ENCODE data around the gene NEURL4.
"Not testable (repeated sequence)": the region's sequence is repeated elsewhere in the genome, so short reads cannot be mapped to it uniquely, and the experiment has no call there.

NEURL4 gene

GRCh38 chr17:7352910-7353635 lies 23.9 kb upstream of the NEURL4 start:
- no peaks in the 10 kb centered on the region for H3K27me3 Mint-ChIP-seq
- peak overlapping the region; percentile 89 for H3K27ac Mint-ChIP-seq
- no peaks in the 10 kb centered on the region for H3K9me3 Mint-ChIP-seq
- H3K4me3 Mint-ChIP-seq, result peak overlapping the region; percentile 86
- H3K36me3 Mint-ChIP-seq, result no peaks in the 10 kb centered on the region
- peaks cover 22% of the 10 kb centered on the region for H3K4me1 Mint-ChIP-seq

DNA sequence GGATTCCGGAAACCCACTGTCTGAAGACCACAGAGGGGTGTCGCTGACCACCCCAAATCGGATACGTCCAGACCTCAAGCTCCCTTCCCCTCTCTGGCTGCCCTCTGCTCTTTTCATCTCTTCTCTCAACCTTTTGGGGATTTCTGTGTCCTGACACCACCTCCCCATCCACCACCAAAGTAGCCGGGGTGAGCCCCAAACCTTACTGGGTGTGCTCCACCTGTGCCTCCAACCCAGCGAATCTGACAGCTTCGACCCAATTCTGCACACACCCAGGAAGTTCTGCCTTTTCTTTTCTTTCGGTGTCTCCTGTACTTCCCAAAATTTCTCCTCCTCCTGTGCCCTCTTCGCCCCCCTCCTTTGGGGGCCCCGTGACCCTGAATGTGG lies 23.4 kb upstream of the NEURL4 start:
- Mint-ChIP-seq H3K27me3 (no peaks in the 10 kb centered on the region), H3K36me3 (no peaks in the 10 kb centered on the region), H3K4me1 (peaks cover 22% of the 10 kb centered on the region), H3K4me3 (peak overlapping the region; percentile 86), H3K27ac (peak overlapping the region; percentile 89), H3K9me3 (no peaks in the 10 kb centered on the region)

DNA sequence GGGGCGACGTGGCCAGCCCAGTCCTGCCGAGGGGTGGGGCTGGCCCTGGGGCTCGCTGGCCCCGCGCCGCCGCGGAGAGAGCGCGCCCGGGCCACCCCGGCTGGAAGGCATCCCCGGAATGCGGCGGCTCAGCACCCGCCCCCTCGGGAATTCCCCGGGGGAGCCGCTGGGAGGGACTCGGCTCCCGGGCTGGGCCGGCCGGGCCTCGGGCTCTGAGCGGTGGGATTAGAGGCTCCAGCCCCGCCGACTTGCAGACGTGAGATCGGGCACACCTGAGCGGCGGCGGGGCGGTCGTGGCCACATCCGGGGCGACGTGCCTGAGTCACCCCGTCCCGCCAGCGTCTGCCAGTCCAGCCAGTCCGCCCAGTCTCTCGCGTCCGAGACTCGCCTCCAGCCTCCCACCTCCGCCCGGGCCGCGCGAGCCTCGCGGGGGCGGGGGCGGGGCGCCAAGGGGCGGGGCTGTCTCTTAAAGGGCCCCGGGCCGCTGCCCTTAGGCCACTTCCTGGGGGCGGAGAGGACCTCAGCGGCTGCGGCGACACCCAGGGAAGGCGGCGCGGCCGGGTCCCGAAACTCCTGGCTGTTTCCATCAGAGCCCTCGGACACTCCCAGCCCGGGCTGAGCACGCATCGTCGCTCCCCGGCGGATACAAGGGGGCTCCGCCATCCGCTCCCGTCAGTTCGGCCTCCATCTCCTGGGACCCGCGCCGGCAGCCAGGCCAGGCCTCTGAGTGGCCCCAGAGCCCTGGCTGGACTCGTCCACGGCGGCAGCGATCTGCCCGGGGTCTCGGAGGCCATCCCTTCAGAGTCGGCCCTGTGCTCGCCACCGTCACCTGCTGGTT lies 22.7 kb upstream of the NEURL4 start, which contains the start of gene KCTD11:
Gene KCTD11 (plus strand): TSS at position 498 of the 838 bp plus-strand sequence.
- Mint-ChIP-seq H3K27me3 (no peaks in the 10 kb centered on the region), H3K9me3 (no peaks in the 10 kb centered on the region), H3K4me1 (peaks cover 22% of the 10 kb centered on the region), H3K27ac (peak within 1 kb of the TSS; percentile 89), H3K4me3 (peak within 1 kb of the TSS; percentile 86), H3K36me3 (no peaks in the 10 kb centered on the region)

- H3K4me3 Mint-ChIP-seq, result no peak overlapping the region
- no peaks in the 10 kb centered on the region for H3K36me3 Mint-ChIP-seq
- peaks cover 17% of the 10 kb centered on the region for H3K4me1 Mint-ChIP-seq
- H3K9me3 Mint-ChIP-seq, result no peaks in the 10 kb centered on the region
- no peaks in the 10 kb centered on the region for H3K27me3 Mint-ChIP-seq
- peak overlapping the region; percentile 46 for H3K27ac Mint-ChIP-seq
These were observed 19.5 kb upstream of the NEURL4 start for GRCh38 chr17:7348478-7349242.

- Mint-ChIP-seq H3K4me3 (no peak overlapping the region), H3K36me3 (no peaks in the 10 kb centered on the region), H3K4me1 (peaks cover 14% of the 10 kb centered on the region), H3K27ac (peak overlapping the region; percentile 30), H3K9me3 (no peaks in the 10 kb centered on the region), H3K27me3 (no peaks in the 10 kb centered on the region)
These were observed 18.7 kb upstream of the NEURL4 start for GRCh38 chr17:7347630-7348477.

- peaks cover 7% of the 10 kb centered on the region for H3K4me1 Mint-ChIP-seq
- H3K27ac Mint-ChIP-seq, result no peak overlapping the region
- no peak overlapping the region for H3K4me3 Mint-ChIP-seq
- no peaks in the 10 kb centered on the region for H3K36me3 Mint-ChIP-seq
- H3K27me3 Mint-ChIP-seq, result no peaks in the 10 kb centered on the region
- no peaks in the 10 kb centered on the region for H3K9me3 Mint-ChIP-seq
These were observed 17.9 kb upstream of the NEURL4 start for GRCh38 chr17:7346761-7347614.

DNA sequence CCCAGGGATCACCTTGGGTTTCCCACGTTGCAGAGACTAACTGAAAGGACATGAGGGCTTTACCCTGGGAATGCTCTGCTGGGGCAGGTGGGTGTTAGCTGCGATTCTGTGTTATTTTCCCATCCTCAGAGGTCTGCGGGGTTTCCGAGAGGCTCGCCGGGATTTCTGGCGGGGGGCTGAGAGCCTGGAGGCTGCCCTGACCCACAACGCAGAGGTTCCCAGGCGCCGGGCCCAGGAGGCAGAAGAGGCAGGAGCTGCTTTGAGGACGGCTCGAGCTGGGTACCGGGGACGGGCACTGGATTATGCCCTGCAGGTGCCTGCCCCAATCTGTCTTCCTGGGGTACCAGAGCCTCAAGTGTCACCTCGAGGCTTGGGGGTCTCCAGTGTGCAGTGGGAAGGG lies 14.1 kb upstream of the NEURL4 start:
- Mint-ChIP-seq H3K27ac (no peak overlapping the region), H3K27me3 (no peaks in the 10 kb centered on the region)

DNA sequence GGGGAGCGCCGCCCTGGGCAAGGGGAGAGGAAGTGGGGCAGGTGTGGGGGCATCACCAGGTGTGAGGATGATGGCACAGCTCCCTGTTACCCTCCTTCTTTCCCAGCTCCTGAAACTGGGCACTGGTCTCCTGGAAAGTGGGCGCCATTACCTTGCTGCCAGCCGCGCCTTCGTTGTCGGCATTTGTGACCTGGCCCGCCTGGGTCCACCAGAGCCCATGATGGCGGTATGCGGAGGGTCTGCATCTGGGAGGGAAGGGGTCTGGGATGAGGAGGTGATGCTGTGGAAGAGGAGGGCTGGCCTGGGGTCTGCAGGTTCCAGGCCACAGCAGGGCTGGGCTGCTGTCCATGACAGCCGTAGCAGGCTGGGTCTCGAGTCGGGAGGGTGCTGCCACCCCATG lies 12.7 kb upstream of the NEURL4 start:
- no peaks in the 10 kb centered on the region for H3K36me3 Mint-ChIP-seq

More for the DNA sequence above, 14.1 kb upstream of the NEURL4 start:
- Mint-ChIP-seq H3K9me3 (no peaks in the 10 kb centered on the region), H3K4me1 (peaks cover 14% of the 10 kb centered on the region), H3K36me3 (no peaks in the 10 kb centered on the region), H3K4me3 (no peak overlapping the region)

DNA sequence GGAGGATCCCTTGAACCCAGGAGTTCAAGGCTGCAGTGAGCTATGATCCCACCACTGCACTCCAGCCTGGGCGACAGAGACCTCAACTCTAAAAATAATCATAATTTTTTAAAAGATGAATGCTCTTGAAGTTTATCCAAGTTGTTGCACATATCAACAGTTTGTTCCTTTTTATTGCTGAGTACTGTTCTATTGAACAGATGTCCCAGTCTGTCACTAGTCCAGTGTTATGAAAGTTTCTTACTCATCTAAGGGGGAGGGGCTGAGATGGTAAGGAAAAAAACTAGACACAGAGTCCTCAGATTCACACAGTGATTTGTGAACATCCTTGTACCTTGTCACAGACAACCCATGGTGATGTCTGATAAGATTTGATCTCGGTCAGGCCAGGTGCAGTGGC lies 11.0 kb upstream of the NEURL4 start:
- Mint-ChIP-seq H3K4me1 (peaks cover 35% of the 10 kb centered on the region), H3K4me3 (no peak overlapping the region)

More for the DNA sequence above, 12.7 kb upstream of the NEURL4 start:
- Mint-ChIP-seq H3K27ac (peak overlapping the region; percentile 93), H3K4me3 (no peak overlapping the region), H3K9me3 (no peaks in the 10 kb centered on the region), H3K27me3 (no peaks in the 10 kb centered on the region), H3K4me1 (peaks cover 27% of the 10 kb centered on the region)

DNA sequence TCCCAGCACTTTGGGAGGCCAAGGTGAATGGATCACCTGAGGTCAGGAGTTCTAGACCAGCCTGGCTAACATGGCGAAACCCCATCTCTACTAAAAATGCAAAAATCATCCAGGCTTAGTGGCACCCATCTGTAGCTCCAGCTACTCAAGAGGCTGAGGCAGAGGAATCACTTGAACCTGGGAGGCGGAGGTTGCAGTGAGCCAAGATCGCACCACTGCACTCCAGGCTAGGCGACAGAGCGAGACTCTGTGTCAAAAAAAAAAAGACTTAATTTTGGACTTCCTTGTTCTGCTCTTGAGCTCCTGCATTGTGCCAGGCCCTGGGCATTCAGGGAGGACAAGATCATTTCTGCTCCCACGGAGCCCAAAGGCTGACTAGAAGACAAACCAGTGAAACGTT lies 8.5 kb upstream of the NEURL4 start:
- H3K9me3 Mint-ChIP-seq, H3K27me3 Mint-ChIP-seq, H3K36me3 Mint-ChIP-seq: not testable (repeated sequence)
- H3K4me1 Mint-ChIP-seq, result peaks cover 56% of the 10 kb centered on the region
- peak overlapping the region; percentile 93 for H3K27ac Mint-ChIP-seq
- peak overlapping the region; percentile 89 for H3K4me3 Mint-ChIP-seq

More for the DNA sequence above, 11.0 kb upstream of the NEURL4 start:
- H3K36me3 Mint-ChIP-seq, result no peaks in the 10 kb centered on the region
- H3K27ac Mint-ChIP-seq, result no peak overlapping the region
- H3K27me3 Mint-ChIP-seq, result no peaks in the 10 kb centered on the region
- H3K9me3 Mint-ChIP-seq, result no peaks in the 10 kb centered on the region

GRCh38 chr17:7336240-7337175 lies 7.4 kb upstream of the NEURL4 start, which contains the start of gene ACAP1:
TSS of gene ACAP1 (plus strand) at chr17:7336529. CDS start at chr17:7336735, 206 bp downstream.
- Mint-ChIP-seq H3K27ac (peak within 1 kb of the TSS; percentile 93), H3K4me3 (peak within 1 kb of the TSS; percentile 89), H3K27me3 (no peaks in the 10 kb centered on the region), H3K9me3 (no peaks in the 10 kb centered on the region), H3K36me3 (no peaks in the 10 kb centered on the region), H3K4me1 (peaks cover 61% of the 10 kb centered on the region)

DNA sequence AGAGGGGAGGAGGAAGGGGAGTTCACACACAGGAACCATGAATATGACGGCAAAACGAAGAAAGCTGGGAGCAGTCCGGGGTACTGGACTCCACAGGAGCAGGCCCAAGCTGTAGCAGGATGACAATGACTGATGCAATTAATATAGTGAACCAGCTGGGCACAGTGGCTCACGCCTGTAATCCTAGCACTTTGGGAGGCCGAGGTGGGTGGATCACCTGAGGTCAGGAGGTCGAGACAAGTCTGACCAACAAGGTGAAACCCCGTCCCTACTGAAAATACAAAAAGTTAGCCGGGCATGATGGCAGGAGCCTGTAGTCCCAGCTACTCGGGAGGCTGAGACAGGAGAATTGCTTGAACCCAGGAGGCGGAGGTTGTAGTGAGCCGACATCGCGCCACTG lies 6.6 kb upstream of the NEURL4 start:
- H3K9me3 Mint-ChIP-seq, H3K36me3 Mint-ChIP-seq, H3K27me3 Mint-ChIP-seq: not testable (repeated sequence)
- Mint-ChIP-seq H3K4me3 (peak overlapping the region; percentile 89), H3K27ac (peak overlapping the region; percentile 93), H3K4me1 (peaks cover 65% of the 10 kb centered on the region)

- peak overlapping the region; percentile 89 for H3K4me3 Mint-ChIP-seq
- no peaks in the 10 kb centered on the region for H3K27me3 Mint-ChIP-seq
- H3K27ac Mint-ChIP-seq, result peak overlapping the region; percentile 93
- no peaks in the 10 kb centered on the region for H3K36me3 Mint-ChIP-seq
- no peaks in the 10 kb centered on the region for H3K9me3 Mint-ChIP-seq
- H3K4me1 Mint-ChIP-seq, result peaks cover 65% of the 10 kb centered on the region
These were observed 5.9 kb upstream of the NEURL4 start for GRCh38 chr17:7334938-7335538.
